Measurements from ENCODE around the gene LRP8. TPM values are rescaled to one million over a fixed set of nuclear protein-coding genes. Genes with fewer than 3 reads are reported as not detected.

The LRP8 gene
- total RNA-seq, 4 donors from 2014 or later, result 1.8 to 3.6 (median 2.2) TPM

DNA sequence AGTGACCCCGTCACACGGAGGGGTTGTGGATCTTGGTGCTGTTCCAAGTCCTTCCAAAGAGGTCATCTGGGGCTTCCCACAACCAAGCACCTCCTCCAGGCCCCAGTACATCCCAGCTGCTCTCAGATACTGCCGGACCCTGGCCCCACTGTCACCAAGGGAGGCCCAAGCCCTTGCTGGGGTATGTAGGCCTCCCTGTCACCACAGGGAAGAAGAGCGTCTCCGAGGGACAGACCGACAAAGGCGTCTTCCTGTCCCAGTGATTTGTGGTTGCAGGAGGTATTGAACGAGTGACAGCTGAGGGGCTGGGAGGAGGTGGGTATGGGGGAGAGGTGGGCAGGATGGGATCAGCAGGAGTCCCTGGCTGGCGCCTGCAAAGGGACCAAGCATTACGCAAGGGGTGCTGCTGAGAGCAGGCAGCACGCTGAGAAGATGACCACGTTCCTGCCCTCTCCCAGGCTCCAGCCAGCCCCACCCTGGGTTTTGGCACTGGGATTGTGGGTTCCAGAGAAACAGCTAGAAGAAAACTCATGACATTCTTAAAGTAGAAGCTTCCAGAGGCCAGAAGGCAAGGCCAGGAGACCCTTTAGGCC lies 29.7 kb downstream of the LRP8 start:
- Histone ChIP-seq H3K9me3 (no peaks in the 10 kb centered on the region), H3K4me3 (no peak overlapping the region), H3K27ac (no peak overlapping the region), H3K4me1 (peaks cover 0 to 6% (median 0%) of the 10 kb centered on the region in 3 donors), H3K36me3 (no peaks in the 10 kb centered on the region), H3K27me3 (no peaks in the 10 kb centered on the region)
- ATAC-seq, result no peak
- TF ChIP-seq POLR2AphosphoS5 (IDR thresholded peaks at IDR 0.05), result no peak
- TF ChIP-seq, protein P1, sequence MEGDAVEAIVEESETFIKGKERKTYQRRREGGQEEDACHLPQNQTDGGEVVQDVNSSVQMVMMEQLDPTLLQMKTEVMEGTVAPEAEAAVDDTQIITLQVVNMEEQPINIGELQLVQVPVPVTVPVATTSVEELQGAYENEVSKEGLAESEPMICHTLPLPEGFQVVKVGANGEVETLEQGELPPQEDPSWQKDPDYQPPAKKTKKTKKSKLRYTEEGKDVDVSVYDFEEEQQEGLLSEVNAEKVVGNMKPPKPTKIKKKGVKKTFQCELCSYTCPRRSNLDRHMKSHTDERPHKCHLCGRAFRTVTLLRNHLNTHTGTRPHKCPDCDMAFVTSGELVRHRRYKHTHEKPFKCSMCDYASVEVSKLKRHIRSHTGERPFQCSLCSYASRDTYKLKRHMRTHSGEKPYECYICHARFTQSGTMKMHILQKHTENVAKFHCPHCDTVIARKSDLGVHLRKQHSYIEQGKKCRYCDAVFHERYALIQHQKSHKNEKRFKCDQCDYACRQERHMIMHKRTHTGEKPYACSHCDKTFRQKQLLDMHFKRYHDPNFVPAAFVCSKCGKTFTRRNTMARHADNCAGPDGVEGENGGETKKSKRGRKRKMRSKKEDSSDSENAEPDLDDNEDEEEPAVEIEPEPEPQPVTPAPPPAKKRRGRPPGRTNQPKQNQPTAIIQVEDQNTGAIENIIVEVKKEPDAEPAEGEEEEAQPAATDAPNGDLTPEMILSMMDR (IDR thresholded peaks at IDR 0.05), result no peak
- TF ChIP-seq EP300 (IDR thresholded peaks at IDR 0.05), result no peak
- 73% methylated on average over 3 of the region's 12 CpGs; no CpG with 5 or more reads in 1 of the 2 donors for WGBS, 2 donors (ENCODE audit: low coverage in 1 of 2)

DNA sequence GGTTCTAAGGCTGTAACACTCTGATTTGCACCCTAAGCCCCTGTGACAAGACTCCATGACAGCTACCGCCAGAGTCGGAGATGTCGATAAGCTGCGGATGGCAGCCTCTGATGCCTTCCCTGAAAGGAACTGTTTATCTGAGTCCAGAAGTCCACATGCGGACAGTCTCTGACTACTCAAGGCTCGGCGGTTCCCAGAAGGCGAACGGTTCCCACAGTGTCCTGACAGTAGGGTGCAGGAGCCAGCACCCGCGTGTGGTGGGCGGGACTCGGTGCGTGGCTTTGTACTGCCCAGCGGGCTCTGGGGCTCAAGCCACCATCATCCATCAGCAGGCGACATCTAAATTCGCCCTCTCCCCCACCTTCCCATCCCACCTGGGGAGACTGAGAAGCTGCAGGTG lies 30.7 kb downstream of the LRP8 start:
- TF ChIP-seq, protein P1 (IDR thresholded peaks at IDR 0.05), result no peak
- Histone ChIP-seq H3K4me3 (no peak overlapping the region), H3K27me3 (no peaks in the 10 kb centered on the region), H3K36me3 (no peaks in the 10 kb centered on the region), H3K4me1 (peaks cover 0 to 11% (median 0%) of the 10 kb centered on the region in 3 donors), H3K27ac (no peak overlapping the region), H3K9me3 (no peaks in the 10 kb centered on the region)
- no CpG with 5 or more reads among the region's 17 CpGs for WGBS, 2 donors (ENCODE audit: low coverage in 1 of 2)
- ATAC-seq, result no peak

DNA sequence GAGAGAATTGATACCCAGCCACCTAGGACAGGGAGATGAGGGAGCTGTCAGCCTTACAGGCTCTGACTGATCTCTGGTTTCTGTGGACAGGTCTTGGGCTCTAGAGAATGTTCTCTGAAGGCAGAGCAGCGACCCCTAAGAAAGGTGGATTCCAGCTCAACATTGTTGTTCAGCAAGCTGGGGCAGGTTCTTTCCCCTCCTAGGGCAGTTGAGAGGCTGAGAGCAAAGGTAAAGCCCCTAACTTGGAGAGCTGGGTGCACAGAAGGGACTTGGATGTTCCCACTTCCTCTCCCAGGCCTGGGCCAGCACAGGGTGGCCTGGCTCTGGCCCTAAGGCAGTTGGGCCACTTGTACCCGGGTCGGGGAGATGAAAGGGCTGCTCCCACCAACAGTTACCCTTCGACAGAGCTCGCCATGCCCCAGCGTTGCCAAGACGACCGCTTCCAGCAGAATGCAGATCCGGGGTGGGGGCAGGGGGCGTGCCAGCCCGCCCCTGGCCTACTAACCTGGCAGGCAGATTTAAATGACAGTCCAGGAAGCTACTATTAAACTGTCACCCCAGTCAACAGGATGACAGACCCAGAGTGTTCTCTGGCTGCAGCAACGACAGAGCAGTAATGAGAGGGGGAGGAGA lies 31.6 kb downstream of the LRP8 start:
- WGBS, 2 donors (ENCODE audit: low coverage in 1 of 2), result 73 to 95% methylated on average over 5 to 8 of the region's 12 CpGs
- Histone ChIP-seq H3K4me1 (peaks cover 0 to 11% (median 0%) of the 10 kb centered on the region in 3 donors), H3K27ac (no peak overlapping the region), H3K36me3 (no peaks in the 10 kb centered on the region), H3K4me3 (no peak overlapping the region), H3K9me3 (no peaks in the 10 kb centered on the region), H3K27me3 (no peaks in the 10 kb centered on the region)
- ATAC-seq, result no peak
- no peak for TF ChIP-seq POLR2AphosphoS5 (IDR thresholded peaks at IDR 0.05)
- TF ChIP-seq, protein P1 (IDR thresholded peaks at IDR 0.05), result no peak
- TF ChIP-seq POLR2A (IDR thresholded peaks at IDR 0.05), result no peak
- TF ChIP-seq EP300 (IDR thresholded peaks at IDR 0.05), result no peak

DNA sequence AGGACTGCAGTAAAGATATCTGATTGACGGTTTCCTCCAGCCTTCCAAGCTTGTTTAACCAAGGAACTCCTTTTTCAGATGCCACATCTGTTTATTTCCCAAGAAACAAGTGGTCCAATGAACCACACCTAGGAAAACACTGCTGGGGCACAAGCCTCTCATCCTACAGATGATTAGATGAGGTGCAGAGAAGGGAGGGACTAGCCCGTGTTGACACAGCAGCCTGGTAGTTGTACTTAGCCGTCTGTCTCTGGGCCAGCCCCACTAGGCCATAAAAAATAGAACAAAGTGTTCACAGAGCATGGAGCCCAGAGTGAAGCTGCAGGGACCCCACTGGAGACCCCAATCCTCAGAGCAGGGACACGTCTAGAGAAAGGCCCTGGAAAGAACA lies 32.1 kb downstream of the LRP8 start:
- no peak for ATAC-seq
- no peaks in the 10 kb centered on the region for H3K36me3 ChIP-seq
- no peaks in the 10 kb centered on the region for H3K27me3 ChIP-seq
- H3K9me3 ChIP-seq, result no peaks in the 10 kb centered on the region
- WGBS, 2 donors (ENCODE audit: low coverage in 1 of 2), result 90% methylated on average over 2 of the region's 4 CpGs; no CpG with 5 or more reads in 1 of the 2 donors
- H3K4me3 ChIP-seq, result no peak overlapping the region
- no peak for TF ChIP-seq POLR2A (IDR thresholded peaks at IDR 0.05)
- TF ChIP-seq EP300 (IDR thresholded peaks at IDR 0.05), result no peak
- TF ChIP-seq POLR2AphosphoS5 (IDR thresholded peaks at IDR 0.05), result no peak
- TF ChIP-seq, protein P1 (IDR thresholded peaks at IDR 0.05), result no peak
- H3K27ac ChIP-seq, result no peak overlapping the region
- peaks cover 0 to 11% (median 0%) of the 10 kb centered on the region in 3 donors for H3K4me1 ChIP-seq

DNA sequence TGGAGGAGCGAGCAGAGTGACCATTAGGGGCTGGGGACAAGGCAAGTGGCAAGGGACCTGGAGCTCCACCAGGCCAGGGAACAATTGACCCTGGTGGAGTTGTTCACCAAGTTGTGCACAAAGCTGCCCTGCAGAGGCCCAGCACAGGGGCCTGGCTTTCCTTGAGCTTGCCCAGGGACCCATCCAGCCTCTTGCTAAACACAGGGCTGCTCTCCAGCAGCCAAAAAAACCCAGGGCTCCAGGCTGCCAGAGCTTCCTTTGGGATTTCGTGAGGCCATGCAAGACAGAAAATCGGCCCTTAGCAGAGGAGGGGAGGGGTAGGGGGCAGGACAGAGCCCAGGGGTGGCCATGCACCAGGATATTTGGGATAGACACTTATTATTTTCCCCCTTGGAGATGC lies 32.6 kb downstream of the LRP8 start:
- no peaks in the 10 kb centered on the region for H3K36me3 ChIP-seq
- TF ChIP-seq POLR2A (IDR thresholded peaks at IDR 0.05), result no peak
- TF ChIP-seq, protein P1 (IDR thresholded peaks at IDR 0.05), result no peak
- no peak for TF ChIP-seq POLR2AphosphoS5 (IDR thresholded peaks at IDR 0.05)
- TF ChIP-seq EP300 (IDR thresholded peaks at IDR 0.05), result no peak
- peaks cover 0 to 11% (median 0%) of the 10 kb centered on the region in 3 donors for H3K4me1 ChIP-seq
- WGBS, 2 donors (ENCODE audit: low coverage in 1 of 2), result 83% methylated on average over 2 of the region's 3 CpGs; no CpG with 5 or more reads in 1 of the 2 donors
- no peak for ATAC-seq
- H3K27ac ChIP-seq, result no peak overlapping the region
- H3K4me3 ChIP-seq, result no peak overlapping the region
- H3K9me3 ChIP-seq, result no peaks in the 10 kb centered on the region
- no peaks in the 10 kb centered on the region for H3K27me3 ChIP-seq

Measured in gastroesophageal sphincter (tissue), 4 donors.